ENCODE results near the gene ZNF678. TPM values are rescaled to one million over a fixed set of nuclear protein-coding genes. Genes with fewer than 3 reads are reported as not detected.

Gene ZNF678
- total RNA-seq, 4 donors from 2014 or later = 8.4 to 15.3 (median 11.6) TPM

DNA sequence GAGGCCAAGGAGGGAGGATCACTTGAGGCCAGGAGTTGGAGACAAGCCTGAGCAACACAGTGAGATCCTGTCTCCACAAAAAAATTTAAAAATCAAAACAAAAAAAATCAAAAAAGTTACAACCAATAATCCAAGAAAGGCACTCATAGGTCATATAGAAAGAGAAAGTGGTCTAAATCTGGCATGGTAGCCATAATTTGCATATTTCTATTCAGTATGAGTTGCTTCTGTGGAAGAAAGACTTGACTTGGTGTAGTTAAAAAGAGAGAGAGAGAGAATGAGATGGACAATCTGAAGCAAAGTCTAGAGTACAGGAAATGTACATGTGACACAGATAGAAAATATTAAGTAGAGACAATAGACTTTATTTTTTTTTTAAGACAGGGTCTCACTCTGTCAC is 149.3 kb downstream of the ZNF678 start:
- Histone ChIP-seq H3K9me3 (peaks cover 0 to 75% (median 6%) of the 10 kb centered on the region in 4 donors), H3K27me3 (no peaks in the 10 kb centered on the region), H3K4me3 (no peak overlapping the region), H3K27ac (no peak overlapping the region), H3K36me3 (no peaks in the 10 kb centered on the region), H3K4me1 (no peaks in the 10 kb centered on the region)
- no peak for DNase-seq (ENCODE audit: low spot score in 2 of 2)
- TF ChIP-seq POLR2A (IDR thresholded peaks at IDR 0.05) (no peak), EP300 (IDR thresholded peaks at IDR 0.05) (no peak), CTCF (IDR thresholded peaks at IDR 0.05) (no peak)

DNA sequence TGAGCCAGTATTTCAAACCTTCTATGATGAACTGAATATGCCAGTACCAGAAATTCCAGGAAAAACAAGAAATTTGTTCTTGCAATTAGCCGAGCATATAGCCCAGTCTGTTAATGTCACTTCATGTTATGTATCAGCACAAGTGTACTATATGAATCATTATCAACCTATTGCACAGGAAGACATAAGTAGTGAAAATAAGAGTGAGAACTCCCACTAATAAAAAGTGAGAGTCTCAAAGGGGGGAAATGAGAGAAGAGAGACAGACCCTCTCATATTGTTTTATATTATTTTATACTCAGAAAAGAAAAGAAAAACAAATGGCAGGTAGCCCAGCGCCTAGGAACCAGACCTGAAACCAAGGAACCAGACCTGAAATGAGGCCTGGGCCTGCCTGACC is 155.6 kb downstream of the ZNF678 start:
- DNase-seq (ENCODE audit: low spot score in 2 of 2) = no peak
- H3K4me3 ChIP-seq = no peak overlapping the region
- 62 to 88% methylated on average over 2 of the region's 2 CpGs for WGBS, 2 donors
- TF ChIP-seq EP300 (IDR thresholded peaks at IDR 0.05) (no peak), POLR2A (IDR thresholded peaks at IDR 0.05) (no peak), CTCF (IDR thresholded peaks at IDR 0.05) (no peak)
- H3K27ac ChIP-seq = no peak overlapping the region
- H3K9me3 ChIP-seq = peaks cover 0 to 88% (median 9%) of the 10 kb centered on the region in 4 donors
- H3K27me3 ChIP-seq = no peaks in the 10 kb centered on the region
- no peaks in the 10 kb centered on the region for H3K36me3 ChIP-seq
- H3K4me1 ChIP-seq = no peaks in the 10 kb centered on the region

GRCh38 chr1:227723474-227723873 is 160.1 kb downstream of the ZNF678 start:
- no peak overlapping the region for H3K4me3 ChIP-seq
- H3K36me3 ChIP-seq = no peaks in the 10 kb centered on the region
- no peaks in the 10 kb centered on the region for H3K27me3 ChIP-seq
- DNase-seq (ENCODE audit: low spot score in 2 of 2) = no peak
- H3K9me3 ChIP-seq = peaks cover 0 to 46% (median 4%) of the 10 kb centered on the region in 4 donors
- no peak for TF ChIP-seq CTCF (IDR thresholded peaks at IDR 0.05)
- TF ChIP-seq POLR2A (IDR thresholded peaks at IDR 0.05) = no peak
- no peak for TF ChIP-seq EP300 (IDR thresholded peaks at IDR 0.05)
- H3K4me1 ChIP-seq = peaks cover 0 to 8% (median 6%) of the 10 kb centered on the region in 4 donors
- WGBS, 2 donors = 76 to 80% methylated on average over 1 of the region's 1 CpG
- no peak overlapping the region for H3K27ac ChIP-seq

DNA sequence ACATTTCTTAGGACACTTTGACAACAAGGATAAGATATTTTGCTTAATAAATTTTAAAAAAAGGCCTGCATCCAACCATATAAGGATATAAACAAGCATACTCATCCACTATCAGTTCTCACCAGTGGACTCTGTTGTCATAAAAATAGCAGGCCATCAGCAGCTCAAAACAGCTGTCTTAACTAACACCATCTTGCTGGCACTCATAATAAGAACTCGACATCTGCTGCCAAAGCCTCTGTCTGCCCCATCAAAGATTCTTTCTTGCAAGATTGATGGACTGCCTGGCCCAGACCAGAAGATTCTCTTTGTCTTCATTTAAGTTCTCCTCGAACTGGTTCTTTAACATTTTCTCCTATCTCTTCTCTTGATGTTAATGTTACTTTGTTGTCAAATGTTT is 161.7 kb downstream of the ZNF678 start:
- H3K27ac ChIP-seq = no peak overlapping the region
- TF ChIP-seq CTCF (IDR thresholded peaks at IDR 0.05) (no peak), EP300 (IDR thresholded peaks at IDR 0.05) (no peak), POLR2A (IDR thresholded peaks at IDR 0.05) (no peak)
- H3K36me3 ChIP-seq = no peaks in the 10 kb centered on the region
- no peak overlapping the region for H3K4me3 ChIP-seq
- H3K4me1 ChIP-seq = peaks cover 0 to 24% (median 12%) of the 10 kb centered on the region in 4 donors
- H3K9me3 ChIP-seq = peaks cover 0 to 31% (median 2%) of the 10 kb centered on the region in 4 donors
- 60 to 69% methylated on average over 2 of the region's 2 CpGs for WGBS, 2 donors
- H3K27me3 ChIP-seq = no peaks in the 10 kb centered on the region
- no peak for DNase-seq (ENCODE audit: low spot score in 2 of 2)

- whole genome bisulfite sequencing, 2 donors = 75 to 82% methylated on average over 3 of the region's 3 CpGs
- Histone ChIP-seq H3K4me3 (no peak overlapping the region), H3K36me3 (peaks cover 0 to 7% (median 0%) of the 10 kb centered on the region in 3 donors), H3K27ac (no peak overlapping the region), H3K9me3 (peaks cover 0 to 18% (median 0%) of the 10 kb centered on the region in 4 donors), H3K27me3 (no peaks in the 10 kb centered on the region), H3K4me1 (peaks cover 0 to 34% (median 12%) of the 10 kb centered on the region in 4 donors)
- TF ChIP-seq POLR2A (IDR thresholded peaks at IDR 0.05) (no peak), CTCF (IDR thresholded peaks at IDR 0.05) (no peak), EP300 (IDR thresholded peaks at IDR 0.05) (no peak)
- no peak for DNase-seq (ENCODE audit: low spot score in 2 of 2)
These were observed 163.0 kb downstream of the ZNF678 start for GRCh38 chr1:227726318-227726717.

Small RNA genes lying within 50 kb of the gene (small RNA-seq; reads per million reads assigned to genes)
- gene RNA5SP77 = 0.94 reads per million, percentile 10 among the genes with 10 or more reads in this experiment

Other genes starting within 250 kb of the ZNF678 start
- 10 to 100 TPM; 47.0 to 58.6 (median 54.8) TPM for gene CDC42BPA, start 245.1 kb upstream of the ZNF678 start, total RNA-seq
- 10 to 100 TPM; 33.4 to 45.3 (median 40.6) TPM for gene JMJD4, start 171.7 kb downstream of the ZNF678 start, total RNA-seq
- 10 to 100 TPM; 49.4 to 69.9 (median 62.8) TPM for gene SNAP47, start 171.9 kb downstream of the ZNF678 start, total RNA-seq